SK-N-SH treated with all-trans-retinoic acid at 6 μM for 48 hours (cell line): ENCODE results near the gene PTGER4.

ENCODE experiments used
- ATAC-seq: fragments of 200-7000 bp; cut with Tn5 transposase; 3 replicates; pipeline ENCODE4 v1.9.1; 2020; ENCODE audit warnings: mild to moderate bottlenecking, moderate library complexity
- ARNTL ChIP-seq: fragments of 450-650 bp; formaldehyde crosslinking; IDR thresholded peaks from 2 replicates; pipeline ENCODE4 v1.5.0; 2020; ENCODE audit warnings: low read depth, mild to moderate bottlenecking, moderate library complexity, borderline replicate concordance
- BACH2 ChIP-seq: fragments of 250-450 bp; sonication (Bioruptor Pico); IDR thresholded peaks from 2 replicates; pipeline ENCODE4 v1.9.0; 2021; ENCODE audit warnings: mild to moderate bottlenecking, borderline replicate concordance
- CREB5 ChIP-seq: fragments of 250-450 bp; sonication (Bioruptor Pico); IDR thresholded peaks from 2 replicates; pipeline ENCODE4 v1.5.1; 2020; ENCODE audit warnings: low read depth, mild to moderate bottlenecking, moderate library complexity
- CSDC2 ChIP-seq: fragments of 250-450 bp; sonication (Bioruptor Pico); IDR thresholded peaks from 2 replicates; pipeline ENCODE4 v1.5.0; 2020; ENCODE audit warnings: mild to moderate bottlenecking, moderate library complexity
- CSRNP3 ChIP-seq: fragments of 250-450 bp; sonication (Bioruptor Pico); IDR thresholded peaks from 2 replicates; pipeline ENCODE4 v1.5.1; 2021; ENCODE audit warnings: mild to moderate bottlenecking, moderate library complexity
- ESRRG ChIP-seq: fragments of 250-450 bp; sonication (Bioruptor Pico); IDR thresholded peaks from 2 replicates; pipeline ENCODE4 v1.6.1; 2021; ENCODE audit warnings: mild to moderate bottlenecking
- ISL1 ChIP-seq: fragments of 250-450 bp; sonication (Bioruptor Pico); IDR thresholded peaks from 2 replicates; pipeline ENCODE4 v2.1.2; 2022; ENCODE audit warnings: mild to moderate bottlenecking, moderate library complexity
- OSR1 ChIP-seq: fragments of 250-450 bp; sonication (Bioruptor Pico); IDR thresholded peaks from 2 replicates; pipeline ENCODE4 v1.8.0; 2022; ENCODE audit warnings: moderate library complexity, mild to moderate bottlenecking, inconsistent platforms
- PATZ1 ChIP-seq: fragments of 250-450 bp; sonication (Bioruptor Pico); IDR thresholded peaks from 2 replicates; pipeline ENCODE4 v1.8.0; 2020; ENCODE audit warnings: mild to moderate bottlenecking, moderate library complexity, borderline replicate concordance
- POU6F1 ChIP-seq: fragments of 250-450 bp; sonication (Bioruptor Pico); IDR thresholded peaks from 2 replicates; pipeline ENCODE4 v1.8.0; 2021; ENCODE audit warnings: low read depth, mild to moderate bottlenecking, moderate library complexity, borderline replicate concordance
- PPARA ChIP-seq: fragments of 250-450 bp; sonication (Bioruptor Pico); IDR thresholded peaks from 2 replicates; pipeline ENCODE4 v1.5.0; 2020; ENCODE audit warnings: mild to moderate bottlenecking, borderline replicate concordance
- SNAI2 ChIP-seq: fragments of 250-450 bp; sonication (Bioruptor Pico); IDR thresholded peaks from 2 replicates; pipeline ENCODE4 v1.5.0; 2020; ENCODE audit warnings: mild to moderate bottlenecking, moderate library complexity
- TCF4 ChIP-seq: fragments of 250-450 bp; sonication (Bioruptor Pico); IDR thresholded peaks from 2 replicates; pipeline ENCODE4 v1.8.0; 2021; ENCODE audit warnings: mild to moderate bottlenecking, moderate library complexity, borderline replicate concordance
- TOX ChIP-seq: fragments of 250-450 bp; sonication (Bioruptor Pico); IDR thresholded peaks from 2 replicates; pipeline ENCODE4 v1.8.0; 2021; ENCODE audit warnings: mild to moderate bottlenecking, moderate library complexity, borderline replicate concordance
- TSHZ2 ChIP-seq: fragments of 250-450 bp; sonication (Bioruptor Pico); IDR thresholded peaks from 2 replicates; pipeline ENCODE4 v1.5.0; 2020; ENCODE audit warnings: mild to moderate bottlenecking, moderate library complexity
- ZC3H10 ChIP-seq: fragments of 250-450 bp; sonication (Bioruptor Pico); IDR thresholded peaks from 2 replicates; pipeline ENCODE4 v1.5.1; 2021; ENCODE audit warnings: mild to moderate bottlenecking, moderate library complexity
- ZFP3 ChIP-seq: fragments of 250-450 bp; sonication (Bioruptor Pico); IDR thresholded peaks from 2 replicates; pipeline ENCODE4 v1.5.0; 2020; ENCODE audit warnings: mild to moderate bottlenecking, moderate library complexity
- ZFP30 ChIP-seq: fragments of 450-650 bp; formaldehyde crosslinking; IDR thresholded peaks from 2 replicates; pipeline ENCODE4 v1.5.0; 2022; ENCODE audit warnings: mild to moderate bottlenecking, moderate library complexity
- ZNF565 ChIP-seq: fragments of 450-650 bp; formaldehyde crosslinking; conservative IDR thresholded peaks from 2 replicates; pipeline ENCODE4 v1.5.0; 2020; ENCODE audit warnings: low read depth, mild to moderate bottlenecking, moderate library complexity
- ZNF70 ChIP-seq: fragments of 450-650 bp; formaldehyde crosslinking; IDR thresholded peaks from 2 replicates; pipeline ENCODE4 v1.5.0; 2020; ENCODE audit warnings: mild to moderate bottlenecking, moderate library complexity
- ZNF8 ChIP-seq: fragments of 450-650 bp; formaldehyde crosslinking; IDR thresholded peaks from 2 replicates; pipeline ENCODE4 v1.5.0; 2020; ENCODE audit warnings: mild to moderate bottlenecking, moderate library complexity

The PTGER4 gene

GRCh38 chr5:40631236-40631635 is 48.5 kb upstream of the PTGER4 start:
- TF ChIP-seq ESRRG (CRISPR knock-in tag) (no peak), CSDC2 (no peak), ZFP3 (CRISPR knock-in tag) (no peak), ZNF70 (CRISPR knock-in tag) (no peak), ISL1 (CRISPR knock-in tag) (no peak), SNAI2 (CRISPR knock-in tag) (no peak), ZNF8 (no peak), PATZ1 (CRISPR knock-in tag) (no peak), PPARA (CRISPR knock-in tag) (no peak), TCF4 (CRISPR knock-in tag) (no peak), CREB5 (CRISPR knock-in tag) (no peak)
- TF ChIP-seq, all 23 proteins: peak for 0
- no peak for ATAC-seq

GRCh38 chr5:40634154-40634553 is 45.6 kb upstream of the PTGER4 start:
- TF ChIP-seq ISL1 (CRISPR knock-in tag) (no peak), POU6F1 (CRISPR knock-in tag) (no peak), ZFP30 (CRISPR knock-in tag) (no peak), ZNF70 (CRISPR knock-in tag) (no peak), CSDC2 (no peak), TOX (CRISPR knock-in tag) (no peak), TCF4 (CRISPR knock-in tag) (no peak), ARNTL (CRISPR knock-in tag) (no peak), TSHZ2 (CRISPR knock-in tag) (no peak), SNAI2 (CRISPR knock-in tag) (no peak), ZC3H10 (CRISPR knock-in tag) (no peak), PPARA (CRISPR knock-in tag) (no peak), ESRRG (CRISPR knock-in tag) (no peak), ZNF8 (no peak), CSRNP3 (CRISPR knock-in tag) (no peak)
- ATAC-seq, result no peak

GRCh38 chr5:40634593-40634992 is 45.1 kb upstream of the PTGER4 start:
- no peak for ATAC-seq
- TF ChIP-seq ZFP3 (CRISPR knock-in tag) (no peak), TCF4 (CRISPR knock-in tag) (no peak), ZNF565 (no peak), BACH2 (CRISPR knock-in tag) (no peak), ZC3H10 (CRISPR knock-in tag) (no peak), OSR1 (CRISPR knock-in tag) (no peak), ARNTL (CRISPR knock-in tag) (no peak), TSHZ2 (CRISPR knock-in tag) (no peak), CSRNP3 (CRISPR knock-in tag) (no peak), PATZ1 (CRISPR knock-in tag) (no peak), ZNF8 (no peak), CSDC2 (no peak), TOX (CRISPR knock-in tag) (no peak)
